K562 (cell line): ENCODE measurements around the gene HYPK. TPM values are rescaled to one million over a fixed set of nuclear protein-coding genes. Genes with fewer than 3 reads are reported as not detected.

ENCODE experiments used
- CBX3 ChIP-seq, 2 experiments: IDR thresholded peaks; 1 replicate in 1 of 2; 2 replicates in 1 of 2; pipeline ENCODE4 v1.6.1; 2012; ENCODE audit warnings: inconsistent platforms in 2 of 2, low read length in 2 of 2, borderline replicate concordance in 1 of 2, control low read depth in 1 of 2
- GTF2A2 ChIP-seq: IDR thresholded peaks from 2 replicates; pipeline ENCODE4 v1.6.1; 2016; ENCODE audit warnings: mild to moderate bottlenecking, missing genetic modification characterization, missing compliant biosample characterization
- JUNB ChIP-seq: fragments of 450-650 bp; formaldehyde crosslinking; conservative IDR thresholded peaks from 2 replicates; pipeline ENCODE4 v1.4.0; 2020; ENCODE audit warnings: mild to moderate bottlenecking
- MCM5 ChIP-seq: fragments of 450-650 bp; IDR thresholded peaks from 2 replicates; pipeline ENCODE4 v1.6.1; 2016; ENCODE audit warnings: low read depth
- POU5F1 ChIP-seq: fragments of 150-350 bp; IDR thresholded peaks from 2 replicates; pipeline ENCODE4 v1.6.1; 2014; ENCODE audit warnings: borderline replicate concordance, low read length, low read depth, mild to moderate bottlenecking; ENCODE audit not compliant: partially characterized antibody
- RB1 ChIP-seq: fragments of 450-650 bp; IDR thresholded peaks from 2 replicates; pipeline ENCODE4 v1.6.1; 2017; ENCODE audit warnings: low read depth, mild to moderate bottlenecking
- SAFB ChIP-seq: fragments of 200-400 bp; formaldehyde crosslinking; IDR thresholded peaks from 2 replicates; pipeline ENCODE4 v1.6.1; 2017; ENCODE audit warnings: low read depth, low read length, borderline replicate concordance
- TBL1XR1 ChIP-seq, 2 experiments: IDR thresholded peaks; 2 replicates each; pipeline ENCODE4 v1.6.1; 2012; ENCODE audit warnings: improper control_type of control experiment in 2 of 2, low read length in 2 of 2, mild to moderate bottlenecking in 1 of 2
- ZC3H8 ChIP-seq: fragments of 450-650 bp; IDR thresholded peaks from 2 replicates; pipeline ENCODE4 v1.6.1; 2017
- ZNF134 ChIP-seq: fragments of 250-450 bp; sonication (Bioruptor Pico); conservative IDR thresholded peaks from 2 replicates; pipeline ENCODE4 v1.4.0; 2020
- ZNF436 ChIP-seq: fragments of 250-450, 450-650 bp; sonication (Bioruptor Pico); formaldehyde crosslinking; IDR thresholded peaks from 2 replicates; pipeline ENCODE4 v1.7.0; 2020; ENCODE audit warnings: mild to moderate bottlenecking
- polyA plus RNA-seq, 8 experiments: library from polyadenylated mRNA; depleted of rRNA in 4 of 8; stranded (reverse) in 5 of 8; unstranded in 3 of 8; fragments of >200 nt; fragmentation: Nextera tagmentation in 2 of 8; fragmentation: Illumina TruSeq in 1 of 8; extraction: Ambion mirVana in 2 of 8; extraction: Trizol in 1 of 8; gene quantifications; 2 replicates each; pipeline versions ENCODE4 v1.2.1 to v1.2.3, GENCODE V29; 2011 to 2014; ENCODE audit warnings: inconsistent platforms in 1 of 8, missing spikeins in 1 of 8
- total RNA-seq, 7 experiments: library from RNA; depleted of rRNA in 6 of 7; stranded (reverse); fragments of >200 nt in 6 of 7; fragmentation: Illumina TruSeq in 2 of 7; extraction: Trizol in 2 of 7; gene quantifications; 2 replicates each; pipeline versions ENCODE4 v1.2.1 to v1.2.3, GENCODE V29; 2011 to 2021; ENCODE audit warnings: low replicate concordance in 1 of 7
- TF ChIP-seq, protein P1 (sequence below): fragments of 200-800 bp; sonication (Bioruptor generic); IDR thresholded peaks from 2 replicates; pipeline ENCODE4 v1.6.1; 2016; ENCODE audit warnings: missing genetic modification characterization, missing compliant biosample characterization
- TF ChIP-seq, protein P2 (sequence below): fragments of 450-650 bp; IDR thresholded peaks from 2 replicates; pipeline ENCODE4 v1.6.1; 2017; ENCODE audit warnings: antibody characterized with exemption
- TF ChIP-seq, protein P3 (sequence below): conservative IDR thresholded peaks from 2 replicates; pipeline ENCODE4 v1.6.1; 2011; ENCODE audit warnings: low read depth, mild to moderate bottlenecking, low read length; ENCODE audit not compliant: control insufficient read depth
- TF ChIP-seq, protein P4 (sequence below): fragments of 450-650 bp; IDR thresholded peaks from 2 replicates; pipeline ENCODE4 v1.6.1; 2018; ENCODE audit warnings: mild to moderate bottlenecking, low read depth; ENCODE audit not compliant: partially characterized antibody
- TF ChIP-seq, protein P5 (sequence below): sonication (generic); formaldehyde crosslinking; IDR thresholded peaks from 2 replicates; pipeline ENCODE4 v1.8.0; 2022; ENCODE audit warnings: mild to moderate bottlenecking, low read depth, missing genetic modification reagents

The HYPK gene
- total and polyA plus RNA-seq, 9 of the 15 experiments (the other 6 are each of a cell fraction or from before 2014, with no cell fraction given) = 7.2 to 28.0 (median 21.1) TPM

DNA sequence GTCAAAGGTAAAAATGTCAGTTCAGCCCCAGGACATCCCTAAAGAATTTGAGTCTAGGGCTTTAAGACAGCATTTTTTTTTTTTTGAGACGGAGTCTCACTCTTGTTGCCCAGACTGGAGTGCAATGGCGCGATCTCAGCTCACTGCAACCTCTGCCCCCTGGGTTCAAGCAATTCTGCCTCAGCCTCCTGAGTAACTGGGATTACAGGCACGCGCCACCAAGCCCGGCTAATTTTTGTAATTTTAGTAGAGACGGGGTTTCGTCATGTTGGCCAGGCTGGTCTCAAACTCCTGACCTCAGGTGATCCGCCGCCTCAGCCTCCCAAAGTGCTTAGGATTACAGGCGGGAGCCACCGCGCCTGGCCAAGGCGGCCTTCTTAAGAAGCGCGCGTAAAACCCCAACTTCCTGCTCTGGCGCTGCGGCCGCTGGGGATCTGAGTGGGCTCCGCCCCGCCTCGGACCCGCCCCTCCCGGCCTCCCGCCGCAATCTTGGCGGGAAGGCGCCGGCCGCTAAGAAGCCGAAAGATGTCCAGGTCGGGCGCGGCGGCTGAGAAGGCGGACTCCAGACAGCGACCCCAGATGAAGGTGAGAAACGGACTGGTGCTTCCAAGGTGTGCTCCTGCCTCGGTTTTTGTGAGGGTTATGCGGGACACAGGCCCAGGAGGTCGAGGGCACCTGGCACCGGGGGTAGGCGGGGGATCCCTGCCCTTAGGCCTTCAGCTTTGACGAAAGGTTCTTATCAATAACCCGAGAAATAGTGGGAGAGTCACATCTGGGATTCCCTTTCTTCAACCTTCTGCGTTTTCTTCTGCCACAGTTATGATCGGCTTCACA lies 26.3 kb downstream of the HYPK start, which contains the start of gene WDR76 (continued):
- TF ChIP-seq, protein P1, sequence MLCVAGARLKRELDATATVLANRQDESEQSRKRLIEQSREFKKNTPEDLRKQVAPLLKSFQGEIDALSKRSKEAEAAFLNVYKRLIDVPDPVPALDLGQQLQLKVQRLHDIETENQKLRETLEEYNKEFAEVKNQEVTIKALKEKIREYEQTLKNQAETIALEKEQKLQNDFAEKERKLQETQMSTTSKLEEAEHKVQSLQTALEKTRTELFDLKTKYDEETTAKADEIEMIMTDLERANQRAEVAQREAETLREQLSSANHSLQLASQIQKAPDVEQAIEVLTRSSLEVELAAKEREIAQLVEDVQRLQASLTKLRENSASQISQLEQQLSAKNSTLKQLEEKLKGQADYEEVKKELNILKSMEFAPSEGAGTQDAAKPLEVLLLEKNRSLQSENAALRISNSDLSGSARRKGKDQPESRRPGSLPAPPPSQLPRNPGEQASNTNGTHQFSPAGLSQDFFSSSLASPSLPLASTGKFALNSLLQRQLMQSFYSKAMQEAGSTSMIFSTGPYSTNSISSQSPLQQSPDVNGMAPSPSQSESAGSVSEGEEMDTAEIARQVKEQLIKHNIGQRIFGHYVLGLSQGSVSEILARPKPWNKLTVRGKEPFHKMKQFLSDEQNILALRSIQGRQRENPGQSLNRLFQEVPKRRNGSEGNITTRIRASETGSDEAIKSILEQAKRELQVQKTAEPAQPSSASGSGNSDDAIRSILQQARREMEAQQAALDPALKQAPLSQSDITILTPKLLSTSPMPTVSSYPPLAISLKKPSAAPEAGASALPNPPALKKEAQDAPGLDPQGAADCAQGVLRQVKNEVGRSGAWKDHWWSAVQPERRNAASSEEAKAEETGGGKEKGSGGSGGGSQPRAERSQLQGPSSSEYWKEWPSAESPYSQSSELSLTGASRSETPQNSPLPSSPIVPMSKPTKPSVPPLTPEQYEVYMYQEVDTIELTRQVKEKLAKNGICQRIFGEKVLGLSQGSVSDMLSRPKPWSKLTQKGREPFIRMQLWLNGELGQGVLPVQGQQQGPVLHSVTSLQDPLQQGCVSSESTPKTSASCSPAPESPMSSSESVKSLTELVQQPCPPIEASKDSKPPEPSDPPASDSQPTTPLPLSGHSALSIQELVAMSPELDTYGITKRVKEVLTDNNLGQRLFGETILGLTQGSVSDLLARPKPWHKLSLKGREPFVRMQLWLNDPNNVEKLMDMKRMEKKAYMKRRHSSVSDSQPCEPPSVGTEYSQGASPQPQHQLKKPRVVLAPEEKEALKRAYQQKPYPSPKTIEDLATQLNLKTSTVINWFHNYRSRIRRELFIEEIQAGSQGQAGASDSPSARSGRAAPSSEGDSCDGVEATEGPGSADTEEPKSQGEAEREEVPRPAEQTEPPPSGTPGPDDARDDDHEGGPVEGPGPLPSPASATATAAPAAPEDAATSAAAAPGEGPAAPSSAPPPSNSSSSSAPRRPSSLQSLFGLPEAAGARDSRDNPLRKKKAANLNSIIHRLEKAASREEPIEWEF = no peak
- TF ChIP-seq RB1 = peak; percentile 100
- no peak for TF ChIP-seq TBL1XR1 (IDR thresholded peaks at IDR 0.05; ENCODE audit: low read length in 2 of 2)
- TF ChIP-seq, protein P2, sequence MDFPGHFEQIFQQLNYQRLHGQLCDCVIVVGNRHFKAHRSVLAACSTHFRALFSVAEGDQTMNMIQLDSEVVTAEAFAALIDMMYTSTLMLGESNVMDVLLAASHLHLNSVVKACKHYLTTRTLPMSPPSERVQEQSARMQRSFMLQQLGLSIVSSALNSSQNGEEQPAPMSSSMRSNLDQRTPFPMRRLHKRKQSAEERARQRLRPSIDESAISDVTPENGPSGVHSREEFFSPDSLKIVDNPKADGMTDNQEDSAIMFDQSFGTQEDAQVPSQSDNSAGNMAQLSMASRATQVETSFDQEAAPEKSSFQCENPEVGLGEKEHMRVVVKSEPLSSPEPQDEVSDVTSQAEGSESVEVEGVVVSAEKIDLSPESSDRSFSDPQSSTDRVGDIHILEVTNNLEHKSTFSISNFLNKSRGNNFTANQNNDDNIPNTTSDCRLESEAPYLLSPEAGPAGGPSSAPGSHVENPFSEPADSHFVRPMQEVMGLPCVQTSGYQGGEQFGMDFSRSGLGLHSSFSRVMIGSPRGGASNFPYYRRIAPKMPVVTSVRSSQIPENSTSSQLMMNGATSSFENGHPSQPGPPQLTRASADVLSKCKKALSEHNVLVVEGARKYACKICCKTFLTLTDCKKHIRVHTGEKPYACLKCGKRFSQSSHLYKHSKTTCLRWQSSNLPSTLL = no peak
- peak in 1 of 2 experiments; percentile 55; a peak in 2 of 3 replicates for TF ChIP-seq CBX3 (IDR thresholded peaks at IDR 0.05; ENCODE audit: borderline replicate concordance in 1 of 2, low read length in 2 of 2)
- TF ChIP-seq MCM5 = no peak
- no peak for TF ChIP-seq SAFB
- no peak for TF ChIP-seq ZNF436
- TF ChIP-seq, protein P3, sequence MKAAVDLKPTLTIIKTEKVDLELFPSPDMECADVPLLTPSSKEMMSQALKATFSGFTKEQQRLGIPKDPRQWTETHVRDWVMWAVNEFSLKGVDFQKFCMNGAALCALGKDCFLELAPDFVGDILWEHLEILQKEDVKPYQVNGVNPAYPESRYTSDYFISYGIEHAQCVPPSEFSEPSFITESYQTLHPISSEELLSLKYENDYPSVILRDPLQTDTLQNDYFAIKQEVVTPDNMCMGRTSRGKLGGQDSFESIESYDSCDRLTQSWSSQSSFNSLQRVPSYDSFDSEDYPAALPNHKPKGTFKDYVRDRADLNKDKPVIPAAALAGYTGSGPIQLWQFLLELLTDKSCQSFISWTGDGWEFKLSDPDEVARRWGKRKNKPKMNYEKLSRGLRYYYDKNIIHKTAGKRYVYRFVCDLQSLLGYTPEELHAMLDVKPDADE = 0 out of 2 replicates have a peak, but pooled peaks have one; percentile 51
- TF ChIP-seq, protein P4, sequence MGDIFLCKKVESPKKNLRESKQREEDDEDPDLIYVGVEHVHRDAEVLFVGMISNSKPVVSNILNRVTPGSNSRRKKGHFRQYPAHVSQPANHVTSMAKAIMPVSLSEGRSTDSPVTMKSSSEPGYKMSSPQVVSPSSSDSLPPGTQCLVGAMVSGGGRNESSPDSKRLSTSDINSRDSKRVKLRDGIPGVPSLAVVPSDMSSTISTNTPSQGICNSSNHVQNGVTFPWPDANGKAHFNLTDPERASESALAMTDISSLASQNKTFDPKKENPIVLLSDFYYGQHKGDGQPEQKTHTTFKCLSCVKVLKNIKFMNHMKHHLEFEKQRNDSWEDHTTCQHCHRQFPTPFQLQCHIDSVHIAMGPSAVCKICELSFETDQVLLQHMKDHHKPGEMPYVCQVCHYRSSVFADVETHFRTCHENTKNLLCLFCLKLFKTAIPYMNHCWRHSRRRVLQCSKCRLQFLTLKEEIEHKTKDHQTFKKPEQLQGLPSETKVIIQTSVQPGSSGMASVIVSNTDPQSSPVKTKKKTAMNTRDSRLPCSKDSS = no peak
- TF ChIP-seq ZC3H8 = no peak
- TF ChIP-seq, protein P5, sequence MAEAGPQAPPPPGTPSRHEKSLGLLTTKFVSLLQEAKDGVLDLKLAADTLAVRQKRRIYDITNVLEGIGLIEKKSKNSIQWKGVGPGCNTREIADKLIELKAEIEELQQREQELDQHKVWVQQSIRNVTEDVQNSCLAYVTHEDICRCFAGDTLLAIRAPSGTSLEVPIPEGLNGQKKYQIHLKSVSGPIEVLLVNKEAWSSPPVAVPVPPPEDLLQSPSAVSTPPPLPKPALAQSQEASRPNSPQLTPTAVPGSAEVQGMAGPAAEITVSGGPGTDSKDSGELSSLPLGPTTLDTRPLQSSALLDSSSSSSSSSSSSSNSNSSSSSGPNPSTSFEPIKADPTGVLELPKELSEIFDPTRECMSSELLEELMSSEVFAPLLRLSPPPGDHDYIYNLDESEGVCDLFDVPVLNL (CRISPR knock-in tag) = peak; percentile 84; the same call in 1 of the 2 replicates
- TF ChIP-seq POU5F1 = no peak
- TF ChIP-seq JUNB = no peak
- no peak for TF ChIP-seq GTF2A2
- no peak for TF ChIP-seq ZNF134 (CRISPR knock-in tag)
